K562 (cell line): ENCODE measurements around the gene LAPTM5. TPM values are rescaled to one million over a fixed set of nuclear protein-coding genes. Genes with fewer than 3 reads are reported as not detected.

ENCODE experiments used
- ARNT ChIP-seq, 2 experiments: fragments of 450-650 bp; IDR thresholded peaks; 2 replicates each; pipeline ENCODE4 v1.6.1; 2016; ENCODE audit warnings: mild to moderate bottlenecking in 1 of 2
- BCOR ChIP-seq: fragments of 450-650 bp; IDR thresholded peaks from 2 replicates; pipeline ENCODE4 v1.6.1; 2016
- CBX5 ChIP-seq: IDR thresholded peaks from 2 replicates; pipeline ENCODE4 v1.6.1; 2014; ENCODE audit warnings: low read depth, borderline replicate concordance
- CEBPB ChIP-seq: fragments of 450-650 bp; IDR thresholded peaks from 2 replicates; pipeline ENCODE4 v1.6.1; 2016; ENCODE audit warnings: missing genetic modification characterization, missing compliant biosample characterization
- COPS2 ChIP-seq: fragments of 450-650 bp; conservative IDR thresholded peaks from 2 replicates; pipeline ENCODE4 v1.6.1; 2016; ENCODE audit warnings: mild to moderate bottlenecking, moderate library complexity
- DDX20 ChIP-seq: fragments of 450-650 bp; IDR thresholded peaks from 2 replicates; pipeline ENCODE4 v1.6.1; 2016; ENCODE audit warnings: missing genetic modification characterization, low read depth, mild to moderate bottlenecking, missing compliant biosample characterization, moderate library complexity
- JUN ChIP-seq, 2 experiments: sonication (generic) in 1 of 2; formaldehyde crosslinking in 1 of 2; IDR thresholded peaks; 2 replicates each; pipeline versions ENCODE4 v1.6.1 to v1.8.0; 2012 to 2022; ENCODE audit warnings: borderline replicate concordance in 2 of 2, mild to moderate bottlenecking in 2 of 2, improper control_type of control experiment in 1 of 2, low read depth in 1 of 2, low read length in 1 of 2, missing genetic modification reagents in 1 of 2
- KDM5B ChIP-seq: fragments of 200-600 bp; sonication (generic); IDR thresholded peaks from 2 replicates; pipeline ENCODE4 v1.6.1; 2012; ENCODE audit warnings: low read depth, mild to moderate bottlenecking, moderate library complexity, low read length, control low read depth, inconsistent platforms; ENCODE audit not compliant: insufficient replicate concordance
- NCOA4 ChIP-seq: fragments of 450-650 bp; IDR thresholded peaks from 2 replicates; pipeline ENCODE4 v1.6.1; 2018; ENCODE audit warnings: mild to moderate bottlenecking; ENCODE audit not compliant: partially characterized antibody
- NELFE ChIP-seq: IDR thresholded peaks from 2 replicates; pipeline ENCODE4 v1.6.1; 2011; ENCODE audit warnings: mild to moderate bottlenecking; ENCODE audit not compliant: insufficient read depth, insufficient read length
- OTX1 ChIP-seq: fragments of 450-650 bp; formaldehyde crosslinking; IDR thresholded peaks from 2 replicates; pipeline ENCODE4 v1.4.0; 2022; ENCODE audit warnings: mild to moderate bottlenecking
- RB1 ChIP-seq: fragments of 450-650 bp; IDR thresholded peaks from 2 replicates; pipeline ENCODE4 v1.6.1; 2017; ENCODE audit warnings: low read depth, mild to moderate bottlenecking
- SAFB ChIP-seq: fragments of 200-400 bp; formaldehyde crosslinking; IDR thresholded peaks from 2 replicates; pipeline ENCODE4 v1.6.1; 2017; ENCODE audit warnings: low read depth, low read length, borderline replicate concordance
- SMARCE1 ChIP-seq: fragments of 450-650 bp; IDR thresholded peaks from 2 replicates; pipeline ENCODE4 v1.7.1; 2016; ENCODE audit warnings: mild to moderate bottlenecking
- SNIP1 ChIP-seq: fragments of 450-650 bp; IDR thresholded peaks from 2 replicates; pipeline ENCODE4 v1.7.1; 2017; ENCODE audit warnings: low read depth, mild to moderate bottlenecking
- STAG1 ChIP-seq: sonication (generic); formaldehyde crosslinking; IDR thresholded peaks from 2 replicates; pipeline ENCODE4 v1.5.0; 2020; ENCODE audit warnings: missing genetic modification reagents, borderline replicate concordance
- TAF1 ChIP-seq: IDR thresholded peaks from 2 replicates; pipeline ENCODE4 v1.6.1; 2011; ENCODE audit warnings: mild to moderate bottlenecking, low read length, moderate library complexity; ENCODE audit not compliant: insufficient read depth, control insufficient read depth, severe bottlenecking; ENCODE audit errors: extremely low read depth
- ZNF133 ChIP-seq: fragments of 250-450 bp; sonication (Bioruptor Pico); IDR thresholded peaks from 2 replicates; pipeline ENCODE4 v1.4.0; 2020; ENCODE audit warnings: mild to moderate bottlenecking
- ZNF695 ChIP-seq: fragments of 450-650 bp; formaldehyde crosslinking; IDR thresholded peaks from 2 replicates; pipeline ENCODE4 v1.4.0; 2020; ENCODE audit warnings: mild to moderate bottlenecking, moderate library complexity
- polyA plus RNA-seq, 8 experiments: library from polyadenylated mRNA; depleted of rRNA in 4 of 8; stranded (reverse) in 5 of 8; unstranded in 3 of 8; fragments of >200 nt; fragmentation: Nextera tagmentation in 2 of 8; fragmentation: Illumina TruSeq in 1 of 8; extraction: Ambion mirVana in 2 of 8; extraction: Trizol in 1 of 8; gene quantifications; 2 replicates each; pipeline versions ENCODE4 v1.2.1 to v1.2.3, GENCODE V29; 2011 to 2014; ENCODE audit warnings: inconsistent platforms in 1 of 8, missing spikeins in 1 of 8
- total RNA-seq, 7 experiments: library from RNA; depleted of rRNA in 6 of 7; stranded (reverse); fragments of >200 nt in 6 of 7; fragmentation: Illumina TruSeq in 2 of 7; extraction: Trizol in 2 of 7; gene quantifications; 2 replicates each; pipeline versions ENCODE4 v1.2.1 to v1.2.3, GENCODE V29; 2011 to 2021; ENCODE audit warnings: low replicate concordance in 1 of 7
- TF ChIP-seq, protein P1 (sequence below): sonication (generic); formaldehyde crosslinking; IDR thresholded peaks from 2 replicates; pipeline ENCODE4 v1.8.0; 2022; ENCODE audit warnings: mild to moderate bottlenecking, missing genetic modification reagents
- TF ChIP-seq, protein P2 (sequence below): fragments of 450-650 bp; IDR thresholded peaks from 2 replicates; pipeline ENCODE4 v1.7.1; 2018; ENCODE audit warnings: mild to moderate bottlenecking, low read depth; ENCODE audit not compliant: partially characterized antibody
- TF ChIP-seq, protein P3 (sequence below): fragments of 200-800 bp; sonication (Bioruptor generic); IDR thresholded peaks from 2 replicates; pipeline ENCODE4 v1.6.1; 2017; ENCODE audit warnings: missing genetic modification characterization, missing compliant biosample characterization
- TF ChIP-seq, protein P4 (sequence below): fragments of 250-450 bp; sonication (Bioruptor Pico); IDR thresholded peaks from 2 replicates; pipeline ENCODE4 v1.8.0; 2022; ENCODE audit warnings: inconsistent platforms

LAPTM5 gene
- total and polyA plus RNA-seq, 9 of the 15 experiments (the other 6 are each of a cell fraction or from before 2014, with no cell fraction given) = 2.4 to 47.3 (median 20.3) TPM

DNA sequence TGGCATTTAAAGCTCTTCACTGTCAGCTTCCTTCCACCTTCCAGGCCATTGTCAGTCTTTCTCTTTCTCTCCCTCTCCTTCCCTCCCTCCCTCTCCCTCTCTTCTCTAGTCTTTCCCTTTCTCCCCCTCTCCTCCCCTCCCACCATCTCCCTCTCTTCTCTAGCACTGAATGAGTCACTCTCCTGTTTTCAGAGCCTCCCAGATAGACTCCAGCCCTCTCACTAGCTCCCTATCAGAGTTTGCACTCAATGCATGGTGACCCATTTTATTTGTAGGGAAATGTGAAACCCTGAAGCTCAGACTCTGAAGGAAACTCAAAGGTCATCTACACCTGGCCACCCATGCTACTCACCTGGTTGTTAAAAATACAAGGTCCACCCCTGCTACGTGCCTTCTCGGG is 29.8 kb downstream of the LAPTM5 start (continued):
- TF ChIP-seq, protein P1, sequence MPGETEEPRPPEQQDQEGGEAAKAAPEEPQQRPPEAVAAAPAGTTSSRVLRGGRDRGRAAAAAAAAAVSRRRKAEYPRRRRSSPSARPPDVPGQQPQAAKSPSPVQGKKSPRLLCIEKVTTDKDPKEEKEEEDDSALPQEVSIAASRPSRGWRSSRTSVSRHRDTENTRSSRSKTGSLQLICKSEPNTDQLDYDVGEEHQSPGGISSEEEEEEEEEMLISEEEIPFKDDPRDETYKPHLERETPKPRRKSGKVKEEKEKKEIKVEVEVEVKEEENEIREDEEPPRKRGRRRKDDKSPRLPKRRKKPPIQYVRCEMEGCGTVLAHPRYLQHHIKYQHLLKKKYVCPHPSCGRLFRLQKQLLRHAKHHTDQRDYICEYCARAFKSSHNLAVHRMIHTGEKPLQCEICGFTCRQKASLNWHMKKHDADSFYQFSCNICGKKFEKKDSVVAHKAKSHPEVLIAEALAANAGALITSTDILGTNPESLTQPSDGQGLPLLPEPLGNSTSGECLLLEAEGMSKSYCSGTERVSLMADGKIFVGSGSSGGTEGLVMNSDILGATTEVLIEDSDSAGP = no peak
- TF ChIP-seq SNIP1 = no peak
- no peak for TF ChIP-seq DDX20 (tag)
- no peak for TF ChIP-seq CEBPB (tag)
- no peak for TF ChIP-seq ZNF133
- TF ChIP-seq TAF1 = peak; percentile 39
- TF ChIP-seq JUN (IDR thresholded peaks at IDR 0.05; ENCODE audit: borderline replicate concordance, low read depth, low read length) = peak; percentile 88
- no peak for TF ChIP-seq JUN (CRISPR knock-in tag; IDR thresholded peaks at IDR 0.05; ENCODE audit: borderline replicate concordance)
- peak; percentile 78 for TF ChIP-seq BCOR
- no peak for TF ChIP-seq NCOA4
- no peak for TF ChIP-seq NELFE
- TF ChIP-seq COPS2 = no peak
- no peak for TF ChIP-seq STAG1 (CRISPR knock-in tag)
- no peak for TF ChIP-seq SAFB
- no peak for TF ChIP-seq CBX5
- TF ChIP-seq OTX1 (CRISPR knock-in tag) = peak; percentile 91
- TF ChIP-seq, protein P2, sequence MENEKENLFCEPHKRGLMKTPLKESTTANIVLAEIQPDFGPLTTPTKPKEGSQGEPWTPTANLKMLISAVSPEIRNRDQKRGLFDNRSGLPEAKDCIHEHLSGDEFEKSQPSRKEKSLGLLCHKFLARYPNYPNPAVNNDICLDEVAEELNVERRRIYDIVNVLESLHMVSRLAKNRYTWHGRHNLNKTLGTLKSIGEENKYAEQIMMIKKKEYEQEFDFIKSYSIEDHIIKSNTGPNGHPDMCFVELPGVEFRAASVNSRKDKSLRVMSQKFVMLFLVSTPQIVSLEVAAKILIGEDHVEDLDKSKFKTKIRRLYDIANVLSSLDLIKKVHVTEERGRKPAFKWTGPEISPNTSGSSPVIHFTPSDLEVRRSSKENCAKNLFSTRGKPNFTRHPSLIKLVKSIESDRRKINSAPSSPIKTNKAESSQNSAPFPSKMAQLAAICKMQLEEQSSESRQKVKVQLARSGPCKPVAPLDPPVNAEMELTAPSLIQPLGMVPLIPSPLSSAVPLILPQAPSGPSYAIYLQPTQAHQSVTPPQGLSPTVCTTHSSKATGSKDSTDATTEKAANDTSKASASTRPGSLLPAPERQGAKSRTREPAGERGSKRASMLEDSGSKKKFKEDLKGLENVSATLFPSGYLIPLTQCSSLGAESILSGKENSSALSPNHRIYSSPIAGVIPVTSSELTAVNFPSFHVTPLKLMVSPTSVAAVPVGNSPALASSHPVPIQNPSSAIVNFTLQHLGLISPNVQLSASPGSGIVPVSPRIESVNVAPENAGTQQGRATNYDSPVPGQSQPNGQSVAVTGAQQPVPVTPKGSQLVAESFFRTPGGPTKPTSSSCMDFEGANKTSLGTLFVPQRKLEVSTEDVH = no peak
- TF ChIP-seq ZNF695 (CRISPR knock-in tag) = no peak
- TF ChIP-seq KDM5B = no peak
- TF ChIP-seq, protein P3, sequence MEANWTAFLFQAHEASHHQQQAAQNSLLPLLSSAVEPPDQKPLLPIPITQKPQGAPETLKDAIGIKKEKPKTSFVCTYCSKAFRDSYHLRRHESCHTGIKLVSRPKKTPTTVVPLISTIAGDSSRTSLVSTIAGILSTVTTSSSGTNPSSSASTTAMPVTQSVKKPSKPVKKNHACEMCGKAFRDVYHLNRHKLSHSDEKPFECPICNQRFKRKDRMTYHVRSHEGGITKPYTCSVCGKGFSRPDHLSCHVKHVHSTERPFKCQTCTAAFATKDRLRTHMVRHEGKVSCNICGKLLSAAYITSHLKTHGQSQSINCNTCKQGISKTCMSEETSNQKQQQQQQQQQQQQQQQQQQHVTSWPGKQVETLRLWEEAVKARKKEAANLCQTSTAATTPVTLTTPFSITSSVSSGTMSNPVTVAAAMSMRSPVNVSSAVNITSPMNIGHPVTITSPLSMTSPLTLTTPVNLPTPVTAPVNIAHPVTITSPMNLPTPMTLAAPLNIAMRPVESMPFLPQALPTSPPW (CRISPR knock-in tag) = peak; percentile 84
- no peak for TF ChIP-seq RB1
- TF ChIP-seq, protein P4, sequence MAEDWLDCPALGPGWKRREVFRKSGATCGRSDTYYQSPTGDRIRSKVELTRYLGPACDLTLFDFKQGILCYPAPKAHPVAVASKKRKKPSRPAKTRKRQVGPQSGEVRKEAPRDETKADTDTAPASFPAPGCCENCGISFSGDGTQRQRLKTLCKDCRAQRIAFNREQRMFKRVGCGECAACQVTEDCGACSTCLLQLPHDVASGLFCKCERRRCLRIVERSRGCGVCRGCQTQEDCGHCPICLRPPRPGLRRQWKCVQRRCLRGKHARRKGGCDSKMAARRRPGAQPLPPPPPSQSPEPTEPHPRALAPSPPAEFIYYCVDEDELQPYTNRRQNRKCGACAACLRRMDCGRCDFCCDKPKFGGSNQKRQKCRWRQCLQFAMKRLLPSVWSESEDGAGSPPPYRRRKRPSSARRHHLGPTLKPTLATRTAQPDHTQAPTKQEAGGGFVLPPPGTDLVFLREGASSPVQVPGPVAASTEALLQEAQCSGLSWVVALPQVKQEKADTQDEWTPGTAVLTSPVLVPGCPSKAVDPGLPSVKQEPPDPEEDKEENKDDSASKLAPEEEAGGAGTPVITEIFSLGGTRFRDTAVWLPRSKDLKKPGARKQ (CRISPR knock-in tag) = no peak
- TF ChIP-seq SMARCE1 = peak; percentile 97
- TF ChIP-seq ARNT (IDR thresholded peaks at IDR 0.05) = peak in 1 of 2 experiments; percentile 90; a peak in 3 of 4 replicates
